Ovary (tissue), 3 donors: ENCODE results near the gene CLIC4.

Source experiments
- EP300 ChIP-seq: sonication (generic); formaldehyde crosslinking; IDR thresholded peaks from one replicate; pipeline ENCODE4 v1.6.1; 2017; ENCODE audit warnings: antibody characterized with exemption
- TF ChIP-seq, protein P1 (sequence below), 3 donors: fragments of 450-650 bp in 2 of 3; fragments of 200-600 bp in 1 of 3; IDR thresholded peaks; one replicate each; pipeline versions ENCODE4 v1.5.1 to v1.8.0; 2016 to 2022; ENCODE audit warnings: antibody characterized with exemption in 3 of 3, mild to moderate bottlenecking in 1 of 3
- donor health status: DM: no; HTN: no; CAD: no.

- TF ChIP-seq, protein P1, sequence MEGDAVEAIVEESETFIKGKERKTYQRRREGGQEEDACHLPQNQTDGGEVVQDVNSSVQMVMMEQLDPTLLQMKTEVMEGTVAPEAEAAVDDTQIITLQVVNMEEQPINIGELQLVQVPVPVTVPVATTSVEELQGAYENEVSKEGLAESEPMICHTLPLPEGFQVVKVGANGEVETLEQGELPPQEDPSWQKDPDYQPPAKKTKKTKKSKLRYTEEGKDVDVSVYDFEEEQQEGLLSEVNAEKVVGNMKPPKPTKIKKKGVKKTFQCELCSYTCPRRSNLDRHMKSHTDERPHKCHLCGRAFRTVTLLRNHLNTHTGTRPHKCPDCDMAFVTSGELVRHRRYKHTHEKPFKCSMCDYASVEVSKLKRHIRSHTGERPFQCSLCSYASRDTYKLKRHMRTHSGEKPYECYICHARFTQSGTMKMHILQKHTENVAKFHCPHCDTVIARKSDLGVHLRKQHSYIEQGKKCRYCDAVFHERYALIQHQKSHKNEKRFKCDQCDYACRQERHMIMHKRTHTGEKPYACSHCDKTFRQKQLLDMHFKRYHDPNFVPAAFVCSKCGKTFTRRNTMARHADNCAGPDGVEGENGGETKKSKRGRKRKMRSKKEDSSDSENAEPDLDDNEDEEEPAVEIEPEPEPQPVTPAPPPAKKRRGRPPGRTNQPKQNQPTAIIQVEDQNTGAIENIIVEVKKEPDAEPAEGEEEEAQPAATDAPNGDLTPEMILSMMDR (IDR thresholded peaks at IDR 0.05), result no peak
- TF ChIP-seq EP300, result no peak
Measured at GRCh38 chr1:24828183-24828886, 83.1 kb downstream of the CLIC4 start.
